ENCODE measurements around the gene OR51G1.

Gene OR51G1

GRCh38 chr11:4919250-4919649, 4.9 kb downstream of the OR51G1 start, which contains the start of gene OR51G2:
Gene OR51G2, minus strand, starts transcription at chr11:4919350. Its CDS starts 3,687 bp downstream, at chr11:4915663.
- H3K36me3 ChIP-seq (ENCODE audit: control insufficient read depth, insufficient read depth, low read length) = no peaks in the 10 kb centered on the region
- no peak within 1 kb of the TSS for H3K4me3 ChIP-seq (ENCODE audit: extremely low read depth, insufficient read depth, low read length, poor library complexity, severe bottlenecking)
- no peaks in the 10 kb centered on the region for H3K9me3 ChIP-seq (ENCODE audit: control insufficient read depth, low read length)
- no peak within 1 kb of the TSS for H3K27ac ChIP-seq (ENCODE audit: low read depth, low read length, severe bottlenecking)
- H3K4me1 ChIP-seq (ENCODE audit: control insufficient read depth, insufficient read depth, low read length, poor library complexity, severe bottlenecking) = no peaks in the 10 kb centered on the region
- 64 to 89% methylated on average over 2 to 3 of the region's 4 CpGs for WGBS, 2 experiments (ENCODE audit: insufficient coverage in 2 of 2)

GRCh38 chr11:4916581-4916980, 7.6 kb downstream of the OR51G1 start:
- Histone ChIP-seq H3K36me3 (ENCODE audit: control insufficient read depth, insufficient read depth, low read length) (no peaks in the 10 kb centered on the region), H3K27ac (ENCODE audit: low read depth, low read length, severe bottlenecking) (no peak overlapping the region), H3K4me1 (ENCODE audit: control insufficient read depth, insufficient read depth, low read length, poor library complexity, severe bottlenecking) (no peaks in the 10 kb centered on the region), H3K4me3 (ENCODE audit: extremely low read depth, insufficient read depth, low read length, poor library complexity, severe bottlenecking) (no peak overlapping the region), H3K9me3 (ENCODE audit: control insufficient read depth, low read length) (no peaks in the 10 kb centered on the region)

GRCh38 chr11:4903484-4903883, 20.7 kb downstream of the OR51G1 start, which contains the start of gene OR51A7:
Gene OR51A7, plus strand, starts transcription at chr11:4903783. Its CDS starts 3,587 bp downstream, at chr11:4907370.
- Histone ChIP-seq H3K27ac (ENCODE audit: low read depth, low read length, severe bottlenecking) (no peak within 1 kb of the TSS), H3K9me3 (ENCODE audit: control insufficient read depth, low read length) (no peaks in the 10 kb centered on the region), H3K4me1 (ENCODE audit: control insufficient read depth, insufficient read depth, low read length, poor library complexity, severe bottlenecking) (no peaks in the 10 kb centered on the region), H3K36me3 (ENCODE audit: control insufficient read depth, insufficient read depth, low read length) (no peaks in the 10 kb centered on the region), H3K4me3 (ENCODE audit: extremely low read depth, insufficient read depth, low read length, poor library complexity, severe bottlenecking) (no peak within 1 kb of the TSS)

- WGBS, 2 experiments (ENCODE audit: insufficient coverage in 2 of 2) = no CpG with 5 or more reads among the region's 1 CpG
- Histone ChIP-seq H3K36me3 (ENCODE audit: control insufficient read depth, insufficient read depth, low read length) (no peaks in the 10 kb centered on the region), H3K9me3 (ENCODE audit: control insufficient read depth, low read length) (no peaks in the 10 kb centered on the region), H3K4me1 (ENCODE audit: control insufficient read depth, insufficient read depth, low read length, poor library complexity, severe bottlenecking) (no peaks in the 10 kb centered on the region), H3K27ac (ENCODE audit: low read depth, low read length, severe bottlenecking) (no peak overlapping the region), H3K4me3 (ENCODE audit: extremely low read depth, insufficient read depth, low read length, poor library complexity, severe bottlenecking) (no peak overlapping the region)
Observed at GRCh38 chr11:4891996-4892640, 32.0 kb downstream of the OR51G1 start.

GRCh38 chr11:4890279-4890678, 33.9 kb downstream of the OR51G1 start:
- Histone ChIP-seq H3K36me3 (ENCODE audit: control insufficient read depth, insufficient read depth, low read length) (no peaks in the 10 kb centered on the region), H3K4me1 (ENCODE audit: control insufficient read depth, insufficient read depth, low read length, poor library complexity, severe bottlenecking) (no peaks in the 10 kb centered on the region), H3K27ac (ENCODE audit: low read depth, low read length, severe bottlenecking) (no peak overlapping the region), H3K4me3 (ENCODE audit: extremely low read depth, insufficient read depth, low read length, poor library complexity, severe bottlenecking) (no peak overlapping the region), H3K9me3 (ENCODE audit: control insufficient read depth, low read length) (no peaks in the 10 kb centered on the region)
- WGBS, 2 experiments (ENCODE audit: insufficient coverage in 2 of 2) = 87 to 95% methylated on average over 1 to 2 of the region's 2 CpGs

GRCh38 chr11:4887591-4887990, 36.5 kb downstream of the OR51G1 start:
- no CpG with 5 or more reads among the region's 1 CpG for WGBS, 2 experiments (ENCODE audit: insufficient coverage in 2 of 2)

GRCh38 chr11:4886186-4886585, 38.0 kb downstream of the OR51G1 start:
- no peaks in the 10 kb centered on the region for H3K9me3 ChIP-seq (ENCODE audit: control insufficient read depth, low read length)
- WGBS, 2 experiments (ENCODE audit: insufficient coverage in 2 of 2) = 67% methylated on average over 1 of the region's 3 CpGs; no CpG with 5 or more reads in 1 of the 2 experiments

More at GRCh38 chr11:4887591-4887990, 36.5 kb downstream of the OR51G1 start:
- Histone ChIP-seq H3K4me3 (ENCODE audit: extremely low read depth, insufficient read depth, low read length, poor library complexity, severe bottlenecking) (no peak overlapping the region), H3K36me3 (ENCODE audit: control insufficient read depth, insufficient read depth, low read length) (no peaks in the 10 kb centered on the region), H3K9me3 (ENCODE audit: control insufficient read depth, low read length) (no peaks in the 10 kb centered on the region), H3K4me1 (ENCODE audit: control insufficient read depth, insufficient read depth, low read length, poor library complexity, severe bottlenecking) (no peaks in the 10 kb centered on the region), H3K27ac (ENCODE audit: low read depth, low read length, severe bottlenecking) (no peak overlapping the region)

GRCh38 chr11:4884361-4884760, 39.8 kb downstream of the OR51G1 start:
- WGBS, 2 experiments (ENCODE audit: insufficient coverage in 2 of 2) = 81 to 100% methylated on average over 2 to 3 of the region's 3 CpGs
- Histone ChIP-seq H3K9me3 (ENCODE audit: control insufficient read depth, low read length) (no peaks in the 10 kb centered on the region), H3K4me1 (ENCODE audit: control insufficient read depth, insufficient read depth, low read length, poor library complexity, severe bottlenecking) (no peaks in the 10 kb centered on the region), H3K27ac (ENCODE audit: low read depth, low read length, severe bottlenecking) (no peak overlapping the region), H3K36me3 (ENCODE audit: control insufficient read depth, insufficient read depth, low read length) (no peaks in the 10 kb centered on the region), H3K4me3 (ENCODE audit: extremely low read depth, insufficient read depth, low read length, poor library complexity, severe bottlenecking) (no peak overlapping the region)

More at GRCh38 chr11:4886186-4886585, 38.0 kb downstream of the OR51G1 start:
- Histone ChIP-seq H3K4me3 (ENCODE audit: extremely low read depth, insufficient read depth, low read length, poor library complexity, severe bottlenecking) (no peak overlapping the region), H3K36me3 (ENCODE audit: control insufficient read depth, insufficient read depth, low read length) (no peaks in the 10 kb centered on the region), H3K4me1 (ENCODE audit: control insufficient read depth, insufficient read depth, low read length, poor library complexity, severe bottlenecking) (no peaks in the 10 kb centered on the region), H3K27ac (ENCODE audit: low read depth, low read length, severe bottlenecking) (no peak overlapping the region)

- H3K36me3 ChIP-seq (ENCODE audit: control insufficient read depth, insufficient read depth, low read length) = no peaks in the 10 kb centered on the region
- H3K9me3 ChIP-seq (ENCODE audit: control insufficient read depth, low read length) = no peaks in the 10 kb centered on the region
- 97 to 98% methylated on average over 5 of the region's 5 CpGs for WGBS, 2 experiments (ENCODE audit: insufficient coverage in 2 of 2)
- no peak overlapping the region for H3K27ac ChIP-seq (ENCODE audit: low read depth, low read length, severe bottlenecking)
- H3K4me3 ChIP-seq (ENCODE audit: extremely low read depth, insufficient read depth, low read length, poor library complexity, severe bottlenecking) = no peak overlapping the region
- no peaks in the 10 kb centered on the region for H3K4me1 ChIP-seq (ENCODE audit: control insufficient read depth, insufficient read depth, low read length, poor library complexity, severe bottlenecking)
Observed at GRCh38 chr11:4882543-4882942, 41.6 kb downstream of the OR51G1 start.

GRCh38 chr11:4881860-4882500, 42.2 kb downstream of the OR51G1 start, which contains the start of gene OR51T1:
Gene OR51T1, plus strand, starts transcription at chr11:4881900. Its CDS starts 0 bp downstream, at chr11:4881900.
- WGBS, 2 experiments (ENCODE audit: insufficient coverage in 2 of 2) = 84 to 92% methylated on average over 7 to 8 of the region's 8 CpGs
- Histone ChIP-seq H3K27ac (ENCODE audit: low read depth, low read length, severe bottlenecking) (no peak within 1 kb of the TSS), H3K36me3 (ENCODE audit: control insufficient read depth, insufficient read depth, low read length) (no peaks in the 10 kb centered on the region), H3K4me1 (ENCODE audit: control insufficient read depth, insufficient read depth, low read length, poor library complexity, severe bottlenecking) (no peaks in the 10 kb centered on the region), H3K9me3 (ENCODE audit: control insufficient read depth, low read length) (no peaks in the 10 kb centered on the region), H3K4me3 (ENCODE audit: extremely low read depth, insufficient read depth, low read length, poor library complexity, severe bottlenecking) (no peak within 1 kb of the TSS)

GRCh38 chr11:4881188-4881587, 43.0 kb downstream of the OR51G1 start:
- Histone ChIP-seq H3K27ac (ENCODE audit: low read depth, low read length, severe bottlenecking) (no peak overlapping the region), H3K36me3 (ENCODE audit: control insufficient read depth, insufficient read depth, low read length) (no peaks in the 10 kb centered on the region), H3K4me3 (ENCODE audit: extremely low read depth, insufficient read depth, low read length, poor library complexity, severe bottlenecking) (no peak overlapping the region), H3K9me3 (ENCODE audit: control insufficient read depth, low read length) (no peaks in the 10 kb centered on the region), H3K4me1 (ENCODE audit: control insufficient read depth, insufficient read depth, low read length, poor library complexity, severe bottlenecking) (no peaks in the 10 kb centered on the region)
- WGBS, 2 experiments (ENCODE audit: insufficient coverage in 2 of 2) = 76 to 90% methylated on average over 3 of the region's 4 CpGs

Data from mesodermal cell (in vitro differentiated cells).